HG02852 (cell line): ENCODE results near the gene AGAP9.
A peak's percentile ranks its signal among the peaks of the same experiment; 100 is the strongest.
"Not testable (repeated sequence)": the region's sequence is repeated elsewhere in the genome, so short reads cannot be mapped to it uniquely, and the experiment has no call there.

Experiments used
- ATAC-seq: cut with Tn5 transposase; IDR thresholded peaks from one replicate; pipeline ENCODE4 v1.9.1; 2021; ENCODE audit warnings: mild to moderate bottlenecking, moderate library complexity; ENCODE audit not compliant: unreplicated experiment

AGAP9 gene

DNA sequence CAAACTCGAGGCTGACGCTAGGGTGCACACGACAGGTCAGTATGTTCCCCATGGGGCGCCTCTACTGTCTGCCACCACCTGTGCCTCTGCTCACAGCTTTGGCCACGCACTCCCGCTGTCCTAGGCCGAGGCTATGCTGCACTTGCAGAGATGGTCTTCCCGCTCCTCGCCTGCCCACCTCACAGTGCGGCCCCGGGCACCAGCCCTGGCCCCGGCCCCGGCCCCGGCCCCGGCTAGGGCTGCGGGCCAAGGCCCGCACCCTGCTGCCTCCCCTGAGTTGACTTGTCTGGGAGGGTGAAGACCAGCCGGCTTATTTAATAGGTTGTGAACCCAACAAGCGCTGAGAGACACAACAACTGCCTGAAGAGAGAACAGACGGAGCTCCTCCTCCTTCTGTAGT is at the start of gene AGAP9:
Gene AGAP9, minus strand, starts transcription at position 164 of the 400 bp plus-strand sequence. Its CDS starts 112 bp downstream, at position 52.
- ATAC-seq, result not testable (repeated sequence)

GRCh38 chr10:47571138-47571912 is 47.9 kb upstream of the AGAP9 start:
- not testable (repeated sequence) for ATAC-seq

GRCh38 chr10:47566757-47567156 is 43.3 kb upstream of the AGAP9 start:
- not testable (repeated sequence) for ATAC-seq

- ATAC-seq, result not testable (repeated sequence)
Observed at GRCh38 chr10:47566108-47566699, 42.8 kb upstream of the AGAP9 start.

- ATAC-seq, result not testable (repeated sequence)
Observed at GRCh38 chr10:47565517-47565920, 42.1 kb upstream of the AGAP9 start.

DNA sequence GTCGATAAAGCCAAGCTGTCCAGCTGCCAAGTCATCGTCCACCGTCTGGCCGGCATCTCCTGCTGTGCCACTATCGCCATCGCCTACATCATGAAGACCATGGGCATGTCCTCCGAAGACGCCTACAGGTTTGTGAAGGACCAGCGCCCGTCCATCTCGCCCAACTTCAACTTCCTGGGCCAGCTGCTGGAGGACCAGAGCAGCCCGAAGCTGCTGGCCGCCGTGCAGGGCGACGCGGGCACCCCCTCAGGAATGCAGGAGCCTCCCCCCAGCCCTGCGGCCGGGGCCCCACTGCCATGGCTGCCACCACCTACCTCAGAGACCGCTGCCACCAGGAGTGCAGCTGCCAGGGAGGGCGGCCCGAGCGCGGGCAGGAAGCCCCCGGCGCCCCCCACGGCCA is 41.5 kb upstream of the AGAP9 start:
- ATAC-seq, result not testable (repeated sequence)

GRCh38 chr10:47564318-47564717 is 40.9 kb upstream of the AGAP9 start:
- ATAC-seq, result not testable (repeated sequence)

DNA sequence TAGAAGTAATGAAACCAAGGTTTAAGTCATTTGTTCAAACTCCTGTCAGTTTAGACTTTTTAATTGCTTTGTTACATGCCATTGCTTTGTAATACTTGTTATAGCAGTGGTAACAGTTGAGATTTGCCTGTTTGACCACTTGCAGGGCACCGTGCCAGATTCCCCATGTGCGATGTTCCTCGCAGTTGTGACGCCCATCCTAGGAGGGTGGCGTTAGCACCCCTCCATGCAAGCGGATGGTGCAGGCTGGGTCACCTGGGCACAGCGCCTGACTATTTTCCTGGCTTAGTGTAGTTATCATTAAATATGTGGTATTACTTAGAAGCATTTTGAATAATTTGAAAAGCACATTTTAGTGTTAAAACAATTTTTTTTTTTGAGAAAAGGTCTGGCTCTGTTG is 37.0 kb upstream of the AGAP9 start:
- not testable (repeated sequence) for ATAC-seq

DNA sequence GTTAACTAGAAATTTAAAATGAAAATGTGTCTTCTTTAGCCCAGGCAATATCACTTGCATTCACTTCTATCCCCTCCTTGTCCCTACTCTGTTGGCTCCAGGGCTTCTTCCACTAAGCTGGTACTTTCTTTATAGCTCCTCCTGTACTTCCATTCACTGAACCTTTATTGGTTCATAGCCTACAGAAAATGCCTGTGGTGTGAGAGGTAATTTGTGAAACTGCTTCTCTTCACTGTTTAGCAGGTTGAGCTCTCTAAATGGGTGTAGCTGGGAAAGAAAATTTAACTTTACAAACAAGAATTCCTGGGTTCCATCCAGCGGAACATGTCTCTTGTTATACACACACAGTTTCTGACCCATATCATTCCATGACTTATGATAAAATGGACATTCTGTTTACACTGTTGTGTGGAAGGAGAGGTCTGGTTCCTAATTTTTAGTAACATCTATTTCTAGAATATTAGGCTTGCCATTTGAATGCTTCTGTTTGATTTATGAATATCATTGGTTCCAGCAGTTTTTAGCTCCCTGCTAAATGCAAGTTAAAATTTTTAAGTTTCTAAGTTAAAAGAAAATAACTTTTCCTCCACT is 36.4 kb upstream of the AGAP9 start:
- ATAC-seq, result not testable (repeated sequence)

DNA sequence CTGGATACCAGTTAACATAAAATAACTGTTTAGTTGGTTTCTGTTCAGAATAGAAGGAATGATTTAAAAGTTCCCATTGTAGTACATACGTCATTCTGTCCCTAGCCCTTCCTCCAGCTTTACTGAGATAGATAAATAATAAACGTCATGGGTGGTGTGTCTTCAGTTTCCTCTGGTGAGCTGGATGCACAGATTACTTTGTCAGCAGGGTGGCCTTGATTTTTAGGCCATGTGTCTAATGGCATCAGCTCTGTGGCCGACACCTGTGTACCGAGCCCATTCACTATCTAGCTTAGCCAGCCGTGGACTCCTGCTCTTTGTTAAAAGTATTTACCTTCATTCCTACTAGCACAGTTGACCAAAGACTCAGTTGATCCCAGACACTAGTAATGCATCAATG is 34.7 kb upstream of the AGAP9 start:
- not testable (repeated sequence) for ATAC-seq

DNA sequence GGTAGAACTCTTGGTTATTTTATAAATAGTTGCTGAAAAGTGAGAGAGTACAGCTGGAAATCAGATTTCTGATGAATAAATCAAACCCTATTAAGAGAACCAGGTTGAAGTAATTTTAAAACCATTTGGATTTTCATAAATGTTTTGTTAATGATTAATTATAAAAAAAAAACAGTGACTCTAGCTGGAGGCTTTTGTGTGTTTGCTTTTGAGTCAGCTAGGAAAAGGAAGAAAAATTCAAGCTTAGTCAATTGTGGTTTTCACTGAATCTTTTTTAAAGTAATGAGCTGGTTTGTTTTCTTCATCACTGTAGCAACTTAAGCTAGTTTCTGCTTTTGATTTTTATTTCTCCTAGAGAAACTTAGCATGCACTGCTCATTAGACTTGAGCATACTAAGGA is 34.2 kb upstream of the AGAP9 start:
- ATAC-seq, result not testable (repeated sequence)

DNA sequence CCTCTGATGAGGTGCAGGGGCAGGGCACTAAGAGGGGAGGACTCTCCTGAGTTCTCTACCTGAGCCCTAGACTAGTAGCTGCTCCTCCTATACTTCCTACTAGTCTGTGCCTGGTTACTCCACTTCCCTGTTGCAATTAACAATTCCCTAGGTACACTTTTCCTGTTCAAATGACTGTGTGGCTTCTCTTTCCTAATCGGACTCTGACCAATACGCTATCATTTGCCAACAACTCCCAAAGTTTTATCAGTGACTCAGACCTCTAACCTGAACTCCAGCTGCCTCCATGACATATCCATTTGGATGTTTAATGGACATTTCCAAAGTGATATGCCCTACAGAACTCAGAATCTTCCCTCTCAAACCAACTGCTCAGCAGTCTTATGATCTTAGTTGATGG is 31.9 kb upstream of the AGAP9 start:
- ATAC-seq, result not testable (repeated sequence)

- not testable (repeated sequence) for ATAC-seq
Observed at GRCh38 chr10:47554552-47554951, 31.1 kb upstream of the AGAP9 start.

DNA sequence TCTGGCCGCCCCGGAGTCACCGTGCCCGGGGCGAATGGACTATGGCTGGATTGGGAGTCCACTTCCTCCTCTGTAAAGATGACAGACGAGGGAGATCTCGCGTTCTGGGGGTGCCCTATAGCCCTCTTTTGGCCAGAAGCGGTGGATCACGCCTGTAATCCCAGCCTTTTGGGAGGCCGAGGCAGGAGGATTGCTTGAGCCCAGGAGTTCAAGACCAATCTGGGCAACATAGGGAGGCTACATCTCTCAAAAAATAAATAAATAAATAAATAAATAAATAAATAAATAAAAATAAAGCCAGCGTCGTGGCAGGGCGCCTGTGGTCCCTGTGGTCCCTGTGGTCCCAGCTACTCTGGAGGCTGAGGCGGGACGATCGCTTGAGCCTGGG is 30.4 kb upstream of the AGAP9 start:
- ATAC-seq, result not testable (repeated sequence)

DNA sequence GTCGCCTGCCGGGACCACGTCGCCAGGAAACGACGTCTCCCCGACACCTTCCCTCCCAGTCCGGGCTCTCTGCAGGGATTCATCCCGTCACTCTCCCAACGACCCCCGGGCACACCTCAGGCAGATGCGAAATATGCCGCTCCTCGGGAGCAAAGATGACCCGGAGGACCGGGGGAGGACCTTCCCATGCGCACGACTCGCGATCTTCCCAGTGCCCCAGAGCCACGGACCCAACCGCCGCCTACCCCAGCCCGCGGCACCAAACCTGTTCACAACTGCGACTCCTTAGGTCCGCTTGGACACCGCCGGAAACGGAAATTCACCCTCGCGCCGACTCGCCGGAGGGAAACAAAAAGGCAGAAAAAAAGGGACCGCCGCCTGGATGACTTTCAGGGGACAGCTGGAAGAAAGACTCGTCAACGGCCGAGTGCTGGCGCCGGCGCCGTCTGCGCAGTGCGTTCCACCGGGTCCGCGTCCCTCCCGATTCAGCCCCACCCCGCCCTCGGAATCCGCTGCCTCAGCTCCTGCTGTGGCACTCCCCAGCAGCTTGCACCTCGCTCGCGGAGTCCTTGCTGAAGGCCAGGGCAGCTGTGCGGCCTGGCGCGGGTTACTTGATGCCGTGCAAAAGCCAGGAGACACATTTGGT is 29.9 kb upstream of the AGAP9 start:
- peak; percentile 94 for ATAC-seq

GRCh38 chr10:47552719-47553118 is 29.3 kb upstream of the AGAP9 start:
- ATAC-seq, result peak; percentile 30

- not testable (repeated sequence) for ATAC-seq
Observed at GRCh38 chr10:47547286-47547685, 23.8 kb upstream of the AGAP9 start.

- not testable (repeated sequence) for ATAC-seq
Observed at GRCh38 chr10:47536430-47536829, 13.0 kb upstream of the AGAP9 start.

DNA sequence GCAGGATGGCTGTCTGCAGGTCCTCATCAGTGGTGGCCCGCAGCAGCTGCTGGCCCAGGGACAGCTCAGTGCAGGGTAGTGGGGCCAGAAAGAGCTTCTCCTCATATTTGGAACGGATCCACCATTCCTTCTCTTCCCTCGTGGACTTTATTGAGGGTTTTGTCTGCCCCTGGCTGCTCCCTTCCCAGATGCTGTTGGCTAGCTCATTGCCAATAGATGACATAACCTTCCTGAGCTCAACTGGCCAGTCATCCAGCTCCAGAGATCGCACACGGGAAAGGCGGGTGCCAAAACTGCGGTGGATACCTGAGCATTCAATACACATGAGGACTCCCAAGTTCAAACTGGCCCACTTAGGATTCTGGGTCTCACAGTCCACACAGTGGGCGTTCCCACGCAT is 21.1 kb downstream of the AGAP9 start:
- ATAC-seq, result not testable (repeated sequence)

DNA sequence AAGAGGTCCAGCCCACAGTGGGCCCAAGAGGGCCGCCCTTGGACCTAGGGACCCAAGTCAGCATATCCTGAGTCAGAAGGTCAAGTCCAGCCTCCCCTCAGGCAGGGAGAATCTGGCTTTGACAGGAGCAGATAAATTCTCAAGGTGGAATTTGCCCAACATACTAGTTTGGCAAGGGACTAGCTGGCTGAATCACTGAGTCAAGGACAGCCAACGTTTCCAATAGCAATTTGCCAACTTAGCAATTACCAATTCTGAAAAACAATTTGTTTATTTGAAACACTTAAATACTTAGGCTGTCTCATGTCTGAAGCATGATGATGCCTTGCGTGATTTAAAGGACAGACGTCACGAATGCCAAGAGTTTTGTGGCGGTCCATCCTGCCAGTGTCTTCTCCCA is 29.2 kb downstream of the AGAP9 start:
- not testable (repeated sequence) for ATAC-seq

GRCh38 chr10:47491600-47491999 is 31.8 kb downstream of the AGAP9 start, which contains the start of gene FAM25G:
FAM25G (minus strand) TSS chr10:47491700; CDS start chr10:47491674, 26 bp downstream.
- not testable (repeated sequence) for ATAC-seq
